Transverse colon (tissue), 4 donors: ENCODE data around the gene GNG13.

Experiments
- EP300 ChIP-seq: sonication (generic); formaldehyde crosslinking; IDR thresholded peaks from one replicate; pipeline ENCODE4 v1.6.1; 2017; ENCODE audit warnings: antibody characterized with exemption, low read depth
- POLR2A ChIP-seq: fragments of 450-650 bp; IDR thresholded peaks from one replicate; pipeline ENCODE4 v1.6.1; 2016; ENCODE audit warnings: antibody characterized with exemption, mild to moderate bottlenecking, moderate library complexity
- POLR2AphosphoS5 ChIP-seq, 3 donors: sonication (generic); formaldehyde crosslinking; IDR thresholded peaks; one replicate each; pipeline ENCODE4 v1.6.1; 2016; ENCODE audit warnings: antibody characterized with exemption in 3 of 3
- TF ChIP-seq, protein P1 (sequence below), 5 experiments: fragments of 200-600 bp in 3 of 5; fragments of 450-650 bp in 2 of 5; sonication (generic) in 3 of 5; IDR thresholded peaks; 1 replicate in 2 of 5; 2 replicates in 3 of 5; pipeline ENCODE4 v1.5.1; 2016 to 2017; ENCODE audit warnings: antibody characterized with exemption in 5 of 5, inconsistent platforms in 3 of 5, mild to moderate bottlenecking in 2 of 5, moderate library complexity in 1 of 5

- TF ChIP-seq, protein P1, sequence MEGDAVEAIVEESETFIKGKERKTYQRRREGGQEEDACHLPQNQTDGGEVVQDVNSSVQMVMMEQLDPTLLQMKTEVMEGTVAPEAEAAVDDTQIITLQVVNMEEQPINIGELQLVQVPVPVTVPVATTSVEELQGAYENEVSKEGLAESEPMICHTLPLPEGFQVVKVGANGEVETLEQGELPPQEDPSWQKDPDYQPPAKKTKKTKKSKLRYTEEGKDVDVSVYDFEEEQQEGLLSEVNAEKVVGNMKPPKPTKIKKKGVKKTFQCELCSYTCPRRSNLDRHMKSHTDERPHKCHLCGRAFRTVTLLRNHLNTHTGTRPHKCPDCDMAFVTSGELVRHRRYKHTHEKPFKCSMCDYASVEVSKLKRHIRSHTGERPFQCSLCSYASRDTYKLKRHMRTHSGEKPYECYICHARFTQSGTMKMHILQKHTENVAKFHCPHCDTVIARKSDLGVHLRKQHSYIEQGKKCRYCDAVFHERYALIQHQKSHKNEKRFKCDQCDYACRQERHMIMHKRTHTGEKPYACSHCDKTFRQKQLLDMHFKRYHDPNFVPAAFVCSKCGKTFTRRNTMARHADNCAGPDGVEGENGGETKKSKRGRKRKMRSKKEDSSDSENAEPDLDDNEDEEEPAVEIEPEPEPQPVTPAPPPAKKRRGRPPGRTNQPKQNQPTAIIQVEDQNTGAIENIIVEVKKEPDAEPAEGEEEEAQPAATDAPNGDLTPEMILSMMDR (IDR thresholded peaks at IDR 0.05), result no peak
- no peak for TF ChIP-seq EP300
- no peak for TF ChIP-seq POLR2A
- no peak for TF ChIP-seq POLR2AphosphoS5 (IDR thresholded peaks at IDR 0.05)
Observed at GRCh38 chr16:778909-779527, 21.5 kb downstream of the GNG13 start.
